HS-5 (cell line): ENCODE measurements around the gene ADAMTS7.
"Not testable (repeated sequence)": the region's sequence is repeated elsewhere in the genome, so short reads cannot be mapped to it uniquely, and the experiment has no call there.

Experiments
- DNase-seq: peaks from one replicate; pipeline ENCODE4 v3.0.0-alpha.2; 2012; ENCODE audit warnings: low read depth

ADAMTS7 gene, protein sequence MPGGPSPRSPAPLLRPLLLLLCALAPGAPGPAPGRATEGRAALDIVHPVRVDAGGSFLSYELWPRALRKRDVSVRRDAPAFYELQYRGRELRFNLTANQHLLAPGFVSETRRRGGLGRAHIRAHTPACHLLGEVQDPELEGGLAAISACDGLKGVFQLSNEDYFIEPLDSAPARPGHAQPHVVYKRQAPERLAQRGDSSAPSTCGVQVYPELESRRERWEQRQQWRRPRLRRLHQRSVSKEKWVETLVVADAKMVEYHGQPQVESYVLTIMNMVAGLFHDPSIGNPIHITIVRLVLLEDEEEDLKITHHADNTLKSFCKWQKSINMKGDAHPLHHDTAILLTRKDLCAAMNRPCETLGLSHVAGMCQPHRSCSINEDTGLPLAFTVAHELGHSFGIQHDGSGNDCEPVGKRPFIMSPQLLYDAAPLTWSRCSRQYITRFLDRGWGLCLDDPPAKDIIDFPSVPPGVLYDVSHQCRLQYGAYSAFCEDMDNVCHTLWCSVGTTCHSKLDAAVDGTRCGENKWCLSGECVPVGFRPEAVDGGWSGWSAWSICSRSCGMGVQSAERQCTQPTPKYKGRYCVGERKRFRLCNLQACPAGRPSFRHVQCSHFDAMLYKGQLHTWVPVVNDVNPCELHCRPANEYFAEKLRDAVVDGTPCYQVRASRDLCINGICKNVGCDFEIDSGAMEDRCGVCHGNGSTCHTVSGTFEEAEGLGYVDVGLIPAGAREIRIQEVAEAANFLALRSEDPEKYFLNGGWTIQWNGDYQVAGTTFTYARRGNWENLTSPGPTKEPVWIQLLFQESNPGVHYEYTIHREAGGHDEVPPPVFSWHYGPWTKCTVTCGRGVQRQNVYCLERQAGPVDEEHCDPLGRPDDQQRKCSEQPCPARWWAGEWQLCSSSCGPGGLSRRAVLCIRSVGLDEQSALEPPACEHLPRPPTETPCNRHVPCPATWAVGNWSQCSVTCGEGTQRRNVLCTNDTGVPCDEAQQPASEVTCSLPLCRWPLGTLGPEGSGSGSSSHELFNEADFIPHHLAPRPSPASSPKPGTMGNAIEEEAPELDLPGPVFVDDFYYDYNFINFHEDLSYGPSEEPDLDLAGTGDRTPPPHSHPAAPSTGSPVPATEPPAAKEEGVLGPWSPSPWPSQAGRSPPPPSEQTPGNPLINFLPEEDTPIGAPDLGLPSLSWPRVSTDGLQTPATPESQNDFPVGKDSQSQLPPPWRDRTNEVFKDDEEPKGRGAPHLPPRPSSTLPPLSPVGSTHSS (N-terminal part only)

DNA sequence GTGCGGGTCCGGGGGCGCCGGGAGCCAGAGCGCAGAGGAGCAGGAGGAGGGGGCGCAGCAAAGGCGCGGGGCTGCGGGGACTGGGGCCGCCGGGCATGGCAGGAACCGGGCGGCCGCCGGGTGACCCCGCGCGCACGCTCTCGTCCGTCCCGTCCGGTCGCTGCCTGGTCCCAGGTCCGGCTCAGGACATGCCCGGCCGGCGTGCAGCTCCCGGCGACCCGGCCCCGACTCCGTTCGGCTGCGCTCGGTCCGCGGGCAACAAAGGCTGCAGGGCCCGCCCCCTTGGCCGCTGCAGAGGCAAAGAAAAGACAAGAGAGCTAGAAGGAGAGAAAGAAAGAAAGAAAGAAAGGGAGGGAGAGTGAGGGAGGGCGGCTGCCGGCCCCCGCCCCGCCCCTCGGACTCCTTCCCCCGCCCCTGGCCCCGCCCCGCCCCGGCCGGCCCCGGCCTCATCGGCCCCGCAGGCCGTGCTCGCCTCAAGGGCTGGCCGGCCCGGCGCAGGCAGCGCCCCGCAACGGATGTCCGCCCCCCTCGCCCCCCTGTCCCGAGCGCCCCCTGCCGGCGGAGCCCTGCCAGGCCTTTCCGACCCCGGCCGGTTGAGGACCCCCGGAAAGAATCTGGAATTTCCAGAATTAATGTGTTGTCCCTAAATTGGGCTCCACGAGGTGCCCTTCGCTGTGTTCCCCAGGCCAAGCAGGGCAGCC, at the start of gene ADAMTS7:
Gene ADAMTS7, minus strand, starts transcription at position 341 of the 701 bp plus-strand sequence. Its CDS starts 244 bp downstream, at position 97.
- no peak for DNase-seq

GRCh38 chr15:78859971-78860719, 48.9 kb upstream of the ADAMTS7 start:
- peak; percentile 62 for DNase-seq

DNA sequence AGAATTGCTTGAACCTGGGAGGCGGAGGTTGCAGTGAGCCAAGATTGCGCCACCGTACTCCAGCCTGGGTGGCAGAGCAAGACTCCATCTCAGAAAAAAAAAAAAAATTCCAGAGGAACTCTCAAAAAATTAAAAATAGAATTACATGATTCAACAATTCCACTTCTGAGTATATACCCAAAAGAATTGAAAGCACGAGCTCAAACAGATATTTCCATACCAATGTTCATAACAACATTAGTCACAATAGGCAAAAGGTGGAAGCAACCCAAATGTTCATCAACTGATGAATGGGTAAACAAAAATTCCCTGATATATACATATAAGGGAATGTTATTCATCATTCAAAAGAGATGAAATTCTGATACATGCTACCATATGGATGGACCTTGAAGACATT, 44.5 kb upstream of the ADAMTS7 start:
- DNase-seq: peak; percentile 82

GRCh38 chr15:78854833-78855372, 43.6 kb upstream of the ADAMTS7 start:
- DNase-seq: no peak

DNA sequence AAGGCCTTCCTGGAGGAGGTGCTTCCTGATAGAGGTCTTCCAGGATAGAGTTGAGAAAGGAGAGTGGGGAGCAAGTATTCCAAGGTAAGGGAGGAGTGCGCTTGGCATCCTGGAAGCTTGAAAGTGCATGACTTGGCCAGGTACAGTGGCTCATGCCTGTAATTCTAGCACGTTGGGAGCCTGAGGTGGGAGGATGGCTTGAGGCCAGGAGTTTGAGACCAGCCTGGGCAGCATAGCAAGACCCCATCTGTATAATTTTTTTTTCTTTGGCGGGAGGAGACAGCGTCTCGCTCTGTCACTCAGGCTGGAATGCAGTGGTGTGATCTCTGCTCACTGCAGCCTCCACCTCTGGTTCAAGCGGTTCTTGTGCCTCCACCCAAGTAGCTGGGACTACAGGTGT, 42.2 kb upstream of the ADAMTS7 start:
- DNase-seq: no peak

DNA sequence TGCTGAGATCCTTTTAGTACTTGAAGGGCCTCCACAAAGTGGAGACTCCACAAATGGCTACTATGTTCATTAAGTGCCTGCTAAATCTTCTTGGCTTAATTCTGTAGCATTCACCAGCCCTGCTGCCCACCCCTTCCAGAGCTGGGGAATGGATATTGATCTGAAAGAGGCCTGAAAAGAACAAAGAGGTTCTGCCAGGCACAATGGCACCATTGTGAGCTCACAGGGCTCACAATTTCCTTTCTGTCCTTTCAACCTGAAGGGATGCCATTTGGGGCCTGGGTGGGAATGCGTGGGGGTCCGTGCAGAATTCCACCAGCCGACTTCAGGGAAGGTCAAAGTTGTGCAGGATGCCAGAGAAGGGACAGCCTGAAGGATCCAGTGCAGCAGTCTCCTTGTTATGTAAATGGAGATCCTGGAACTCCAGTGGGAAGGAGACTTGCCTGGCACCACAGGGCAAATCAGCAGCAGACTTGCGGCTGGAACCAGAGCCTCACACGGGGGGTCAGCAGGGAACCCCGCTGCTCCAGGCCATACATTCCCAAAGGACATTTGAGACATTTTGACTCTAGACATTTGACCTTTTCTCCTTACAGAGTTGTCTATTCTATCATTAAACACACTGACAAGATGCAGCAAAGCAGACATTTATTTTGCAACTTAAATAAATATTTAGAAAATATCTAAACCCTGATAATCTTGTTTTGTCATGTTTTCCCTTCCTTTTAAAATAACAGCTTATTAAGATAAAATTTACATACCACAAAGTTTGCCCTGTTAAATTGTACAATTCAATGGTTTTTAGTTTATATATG, 39.9 kb upstream of the ADAMTS7 start:
- no peak for DNase-seq

GRCh38 chr15:78850352-78850751, 39.1 kb upstream of the ADAMTS7 start:
- no peak for DNase-seq

- not testable (repeated sequence) for DNase-seq
Observed at GRCh38 chr15:78847387-78847906, 36.2 kb upstream of the ADAMTS7 start.

- not testable (repeated sequence) for DNase-seq
Observed at GRCh38 chr15:78846906-78847305, 35.6 kb upstream of the ADAMTS7 start.

DNA sequence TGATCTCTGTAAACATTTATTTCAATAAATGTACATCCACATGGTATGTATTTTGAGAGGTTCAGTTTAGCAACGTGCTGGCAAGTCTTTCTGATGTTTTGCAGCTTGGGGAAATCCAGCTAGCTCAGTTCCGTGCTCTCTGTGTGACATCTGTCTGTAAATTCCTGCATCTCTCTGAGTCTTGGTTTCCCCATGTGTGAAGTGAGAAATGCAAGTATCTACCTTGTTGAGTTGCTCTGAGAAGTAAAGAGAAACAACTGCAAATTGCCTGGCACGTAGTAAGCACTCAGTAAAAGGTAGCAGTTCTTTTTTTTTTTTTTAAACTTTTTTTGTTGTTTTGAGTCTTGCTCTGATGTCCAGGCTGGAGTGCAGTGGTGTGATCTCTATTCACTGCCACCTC, 31.3 kb upstream of the ADAMTS7 start:
- no peak for DNase-seq

GRCh38 chr15:78841891-78842290, 30.6 kb upstream of the ADAMTS7 start:
- DNase-seq: no peak

DNA sequence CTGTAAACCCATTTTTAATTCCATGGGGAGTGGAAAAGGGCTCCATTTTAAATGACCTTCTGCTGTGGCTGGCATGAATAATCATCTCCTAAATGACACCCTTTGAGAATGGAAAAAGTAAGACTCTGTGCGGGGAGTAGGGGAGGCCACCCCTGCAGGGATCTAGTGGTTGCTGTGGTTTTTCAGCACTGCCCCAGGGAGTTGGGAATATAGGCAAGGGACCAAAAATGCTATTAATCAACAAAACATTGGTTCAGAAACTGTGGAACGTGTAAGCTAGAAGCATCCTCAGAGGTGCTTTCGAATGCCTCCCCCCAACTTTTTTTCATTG, 30.1 kb upstream of the ADAMTS7 start:
- no peak for DNase-seq

DNA sequence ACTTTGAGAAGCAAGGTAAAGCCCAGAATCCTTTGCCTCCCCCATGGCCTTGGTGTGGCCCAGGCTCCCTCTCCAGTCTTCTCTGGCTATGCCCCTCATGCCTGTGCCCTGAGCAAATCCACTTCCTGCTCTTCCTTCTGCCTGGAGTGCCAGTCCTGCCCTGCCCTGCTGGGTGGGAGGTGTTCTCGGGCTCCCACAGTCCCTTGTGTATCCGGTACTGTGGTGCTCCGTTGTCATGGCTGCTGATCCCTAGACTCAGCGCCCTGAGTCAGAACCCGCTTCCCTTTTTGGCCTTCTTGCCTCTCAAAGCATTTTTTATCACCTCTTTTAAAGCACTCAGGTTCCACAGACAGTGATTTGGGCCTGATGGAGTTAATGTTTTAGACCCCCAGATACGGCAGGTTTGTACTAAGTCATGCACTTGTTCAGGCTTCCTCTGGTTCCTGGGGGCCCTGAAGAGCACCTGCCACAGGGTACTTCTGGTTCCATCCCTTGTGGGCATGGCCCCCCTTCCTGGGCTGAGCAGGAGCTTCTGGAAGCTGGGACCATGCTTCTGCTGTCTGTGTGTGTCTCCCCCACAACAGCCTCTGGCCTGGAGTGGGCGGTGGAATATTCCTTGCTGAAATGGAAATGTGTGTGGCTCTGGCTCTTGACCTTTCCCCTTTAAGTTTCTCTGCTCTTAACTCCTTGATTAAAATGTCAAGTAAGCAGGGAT, 29.6 kb upstream of the ADAMTS7 start:
- DNase-seq: no peak

DNA sequence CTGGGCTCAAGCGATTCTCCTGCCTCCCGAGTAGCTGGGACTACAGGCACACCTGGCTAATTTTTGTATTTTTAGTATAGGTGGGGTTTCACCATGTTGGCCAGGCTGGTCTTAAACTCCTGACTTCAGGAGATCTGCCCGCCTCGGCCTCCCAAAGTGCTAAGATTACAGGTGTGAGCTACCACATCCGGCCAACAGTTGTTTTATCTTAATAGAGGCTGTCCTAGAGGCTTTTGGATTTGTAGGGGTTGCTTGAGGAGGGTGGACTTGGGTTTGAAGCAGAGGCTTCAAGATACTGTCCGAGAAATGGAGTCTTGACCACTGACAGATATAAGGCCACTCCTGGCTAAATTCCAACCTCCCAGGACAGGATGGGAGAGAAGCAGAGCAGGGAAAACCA, 27.9 kb upstream of the ADAMTS7 start:
- DNase-seq: not testable (repeated sequence)

GRCh38 chr15:78838489-78838888, 27.2 kb upstream of the ADAMTS7 start:
- no peak for DNase-seq

GRCh38 chr15:78837543-78837942, 26.3 kb upstream of the ADAMTS7 start:
- no peak for DNase-seq

GRCh38 chr15:78837131-78837530, 25.9 kb upstream of the ADAMTS7 start:
- DNase-seq: no peak

GRCh38 chr15:78836333-78836732, 25.1 kb upstream of the ADAMTS7 start:
- no peak for DNase-seq
